Loucy (cell line): ENCODE measurements around the gene TTC7B.

Experiments
- H2AFZ ChIP-seq: fragments of 200-600 bp; sonication (generic); 2 replicates; pipeline ENCODE4 v1.6.0; 2016; ENCODE audit warnings: antibody characterized with exemption, mild to moderate bottlenecking, low read length, moderate library complexity
- H3F3A ChIP-seq: fragments of 200-600 bp; 2 replicates; pipeline ENCODE4 v1.6.0; 2016; ENCODE audit warnings: antibody characterized with exemption, low read depth, mild to moderate bottlenecking
- H3K27me3 ChIP-seq: fragments of 200-600 bp; sonication (generic); 2 replicates; pipeline ENCODE4 v1.6.1; 2014; ENCODE audit warnings: low read length, mild to moderate bottlenecking; ENCODE audit not compliant: insufficient read depth, poor library complexity, severe bottlenecking
- H3K36me3 ChIP-seq: fragments of 200-600 bp; sonication (generic); 2 replicates; pipeline ENCODE4 v1.6.1; 2016; ENCODE audit warnings: low read length; ENCODE audit not compliant: insufficient read depth
- H3K4me1 ChIP-seq: fragments of 200-600 bp; sonication (generic); 2 replicates; pipeline ENCODE4 v1.5.1; 2014; ENCODE audit warnings: low read length, mild to moderate bottlenecking; ENCODE audit not compliant: insufficient read depth, poor library complexity, severe bottlenecking
- H3K4me2 ChIP-seq: fragments of 200-600 bp; sonication (generic); 2 replicates; pipeline ENCODE4 v1.6.0; 2014; ENCODE audit warnings: antibody characterized with exemption, low read length, low read depth, mild to moderate bottlenecking; ENCODE audit not compliant: poor library complexity, severe bottlenecking
- H3K4me3 ChIP-seq: fragments of 200-600 bp; sonication (generic); 2 replicates; pipeline ENCODE4 v1.5.1; 2014; ENCODE audit warnings: low read length, mild to moderate bottlenecking, mixed read lengths; ENCODE audit not compliant: poor library complexity, severe bottlenecking
- H3K79me2 ChIP-seq: fragments of 200-600 bp; sonication (generic); 2 replicates; pipeline ENCODE4 v1.6.1; 2014; ENCODE audit warnings: low read length; ENCODE audit not compliant: insufficient read depth
- H3K9ac ChIP-seq: fragments of 200-600 bp; sonication (generic); 2 replicates; pipeline ENCODE4 v1.6.0; 2014; ENCODE audit warnings: mild to moderate bottlenecking, low read depth, low read length, moderate library complexity; ENCODE audit not compliant: poor library complexity, severe bottlenecking
- H3K9me2 ChIP-seq: fragments of 200-600 bp; sonication (generic); replicated peaks from 2 replicates; pipeline ENCODE4 v1.6.1; 2016; ENCODE audit warnings: low read depth, low read length, mixed read lengths
- H3K9me3 ChIP-seq: fragments of 200-600 bp; sonication (generic); 2 replicates; pipeline ENCODE4 v1.6.1; 2014; ENCODE audit warnings: mild to moderate bottlenecking, antibody characterized with exemption, low read length, low read depth; ENCODE audit not compliant: insufficient read depth
- H4K20me1 ChIP-seq: fragments of 200-600 bp; sonication (generic); 2 replicates; pipeline ENCODE4 v1.6.0; 2014; ENCODE audit warnings: antibody characterized with exemption, low read length, mild to moderate bottlenecking; ENCODE audit not compliant: insufficient read depth, poor library complexity, severe bottlenecking
- CTCF ChIP-seq: fragments of 200-600 bp; sonication (generic); conservative IDR thresholded peaks from 2 replicates; pipeline ENCODE4 v1.5.1; 2014; ENCODE audit warnings: mild to moderate bottlenecking, antibody characterized with exemption, low read length
- EZH2phosphoT487 ChIP-seq: fragments of 200-600 bp; IDR thresholded peaks from 2 replicates; pipeline ENCODE4 v1.6.1; 2018; ENCODE audit warnings: antibody characterized with exemption, mild to moderate bottlenecking, moderate library complexity, borderline replicate concordance

The TTC7B gene

GRCh38 chr14:90606434-90606833 lies 209.8 kb downstream of the TTC7B start:
- peaks cover 6% of the 10 kb centered on the region; the same call in 1 of the 2 replicates for H3K36me3 ChIP-seq
- no peak overlapping the region for H2AFZ ChIP-seq
- H3K79me2 ChIP-seq = no peaks in the 10 kb centered on the region
- no peak overlapping the region for H3K4me3 ChIP-seq
- H3K9ac ChIP-seq = no peak overlapping the region
- no peaks in the 10 kb centered on the region for H3K4me1 ChIP-seq
- H3K27me3 ChIP-seq = no peaks in the 10 kb centered on the region
- no peaks in the 10 kb centered on the region for H4K20me1 ChIP-seq
- H3K9me2 ChIP-seq = no peaks in the 10 kb centered on the region
- H3K4me2 ChIP-seq = no peak overlapping the region
- H3K9me3 ChIP-seq = no peaks in the 10 kb centered on the region
- H3F3A ChIP-seq = no peaks in the 10 kb centered on the region
- TF ChIP-seq CTCF (no peak), EZH2phosphoT487 (no peak)

- Histone ChIP-seq H3K9ac (no peak overlapping the region), H3F3A (no peaks in the 10 kb centered on the region)
- TF ChIP-seq CTCF (no peak), EZH2phosphoT487 (no peak)
Observed at GRCh38 chr14:90605430-90605829, 210.8 kb downstream of the TTC7B start.

GRCh38 chr14:90604356-90604755 lies 211.9 kb downstream of the TTC7B start:
- H3F3A ChIP-seq = no peaks in the 10 kb centered on the region
- no peaks in the 10 kb centered on the region for H3K27me3 ChIP-seq
- no peaks in the 10 kb centered on the region for H3K9me3 ChIP-seq
- H4K20me1 ChIP-seq = no peaks in the 10 kb centered on the region
- H2AFZ ChIP-seq = no peak overlapping the region
- no peaks in the 10 kb centered on the region for H3K9me2 ChIP-seq
- H3K9ac ChIP-seq = no peak overlapping the region
- no peak overlapping the region for H3K4me3 ChIP-seq
- no peak for TF ChIP-seq EZH2phosphoT487
- TF ChIP-seq CTCF = no peak
- H3K4me1 ChIP-seq = no peaks in the 10 kb centered on the region
- H3K79me2 ChIP-seq = no peaks in the 10 kb centered on the region
- H3K36me3 ChIP-seq = no peaks in the 10 kb centered on the region
- H3K4me2 ChIP-seq = no peak overlapping the region

More at GRCh38 chr14:90605430-90605829, 210.8 kb downstream of the TTC7B start:
- H3K4me2 ChIP-seq = no peak overlapping the region
- no peaks in the 10 kb centered on the region for H4K20me1 ChIP-seq
- no peaks in the 10 kb centered on the region for H3K79me2 ChIP-seq
- no peaks in the 10 kb centered on the region for H3K4me1 ChIP-seq
- H3K4me3 ChIP-seq = no peak overlapping the region
- no peaks in the 10 kb centered on the region for H3K9me2 ChIP-seq
- H3K36me3 ChIP-seq = peaks cover 6% of the 10 kb centered on the region; the same call in 1 of the 2 replicates
- H3K27me3 ChIP-seq = no peaks in the 10 kb centered on the region
- H3K9me3 ChIP-seq = no peaks in the 10 kb centered on the region
- no peak overlapping the region for H2AFZ ChIP-seq
